Measurements from ENCODE around the gene AHI1.

The AHI1 gene

GRCh38 chr6:135325624-135326424, 171.7 kb downstream of the AHI1 start:
- no peak for DNase-seq (ENCODE audit: low spot score)

GRCh38 chr6:135324531-135324930, 173.0 kb downstream of the AHI1 start:
- DNase-seq (ENCODE audit: low spot score), result no peak

GRCh38 chr6:135323979-135324378, 173.6 kb downstream of the AHI1 start:
- no peak for DNase-seq (ENCODE audit: low spot score)

GRCh38 chr6:135323202-135323668, 174.3 kb downstream of the AHI1 start:
- no peak for DNase-seq (ENCODE audit: low spot score)

GRCh38 chr6:135322427-135323201, 174.9 kb downstream of the AHI1 start:
- DNase-seq (ENCODE audit: low spot score), result no peak

GRCh38 chr6:135320721-135321621, 176.6 kb downstream of the AHI1 start:
- DNase-seq (ENCODE audit: low spot score), result no peak

GRCh38 chr6:135319819-135320218, 177.7 kb downstream of the AHI1 start:
- no peak for DNase-seq (ENCODE audit: low spot score)

GRCh38 chr6:135318738-135319469, 178.6 kb downstream of the AHI1 start:
- DNase-seq (ENCODE audit: low spot score), result no peak

GRCh38 chr6:135314543-135314942, 183.0 kb downstream of the AHI1 start:
- DNase-seq (ENCODE audit: low spot score), result no peak

GRCh38 chr6:135311446-135312200, 185.9 kb downstream of the AHI1 start:
- DNase-seq (ENCODE audit: low spot score), result no peak

GRCh38 chr6:135310291-135310690, 187.2 kb downstream of the AHI1 start:
- no peak for DNase-seq (ENCODE audit: low spot score)

GRCh38 chr6:135306740-135307420, 190.7 kb downstream of the AHI1 start:
- DNase-seq (ENCODE audit: low spot score), result no peak

- no peak for DNase-seq (ENCODE audit: low spot score)
Observed at GRCh38 chr6:135306166-135306565, 191.4 kb downstream of the AHI1 start.

GRCh38 chr6:135305684-135306083, 191.9 kb downstream of the AHI1 start:
- DNase-seq (ENCODE audit: low spot score), result no peak

- no peak for DNase-seq (ENCODE audit: low spot score)
Observed at GRCh38 chr6:135304883-135305282, 192.7 kb downstream of the AHI1 start.

GRCh38 chr6:135301304-135301703, 196.2 kb downstream of the AHI1 start:
- no peak for DNase-seq (ENCODE audit: low spot score)

GRCh38 chr6:135300576-135300975, 197.0 kb downstream of the AHI1 start:
- no peak for DNase-seq (ENCODE audit: low spot score)

- no peak for DNase-seq (ENCODE audit: low spot score)
Observed at GRCh38 chr6:135299256-135299655, 198.3 kb downstream of the AHI1 start.

- no peak for DNase-seq (ENCODE audit: low spot score)
Observed at GRCh38 chr6:135298455-135298854, 199.1 kb downstream of the AHI1 start.

GRCh38 chr6:135296715-135297114, 200.8 kb downstream of the AHI1 start:
- DNase-seq (ENCODE audit: low spot score), result no peak

Data from left forelimb (tissue), 1 donor.